A549 (cell line): Measurements from ENCODE around the gene PROSER3.

Experiments used
- BHLHE40 ChIP-seq: IDR thresholded peaks from 2 replicates; pipeline ENCODE4 v1.6.1; 2012; ENCODE audit warnings: low read depth, low read length, inconsistent platforms
- CBX2 ChIP-seq: fragments of 200-600 bp; sonication (generic); IDR thresholded peaks from 2 replicates; pipeline ENCODE4 v1.6.1; 2016; ENCODE audit warnings: low read depth, mild to moderate bottlenecking, borderline replicate concordance
- CEBPB ChIP-seq, 2 experiments: fragments of >200 bp in 1 of 2; sonication (Bioruptor Twin) in 1 of 2; formaldehyde crosslinking in 1 of 2; IDR thresholded peaks; 2 replicates each; pipeline ENCODE4 v1.6.1; 2012 to 2016
- EP300 ChIP-seq, 2 experiments: fragments of >200 bp; sonication (Bioruptor Twin); formaldehyde crosslinking; IDR thresholded peaks; 2 replicates in 1 of 2; 3 replicates in 1 of 2; pipeline ENCODE4 v1.6.1; 2016 to 2017
- MAFK ChIP-seq: fragments of 450-650 bp; IDR thresholded peaks from 2 replicates; pipeline ENCODE4 v1.6.1; 2014; ENCODE audit not compliant: partially characterized antibody
- MAZ ChIP-seq: fragments of 150-350 bp; IDR thresholded peaks from 2 replicates; pipeline ENCODE4 v1.6.1; 2014; ENCODE audit warnings: antibody characterized with exemption, low read depth, low read length, borderline replicate concordance
- PHF8 ChIP-seq: fragments of 200-600 bp; sonication (generic); IDR thresholded peaks from 2 replicates; pipeline ENCODE4 v1.6.1; 2016; ENCODE audit warnings: low read depth, mild to moderate bottlenecking, antibody characterized with exemption, moderate library complexity, borderline replicate concordance
- POLR2A ChIP-seq: IDR thresholded peaks from 2 replicates; pipeline ENCODE4 v1.6.1; 2012; ENCODE audit warnings: mild to moderate bottlenecking, low read length
- RAD21 ChIP-seq, 2 experiments: fragments of >200 bp in 1 of 2; sonication (Bioruptor Twin) in 1 of 2; formaldehyde crosslinking in 1 of 2; IDR thresholded peaks in 1 of 2; conservative IDR thresholded peaks in 1 of 2; 2 replicates in 1 of 2; 3 replicates in 1 of 2; pipeline ENCODE4 v1.6.1; 2012 to 2018; ENCODE audit warnings: inconsistent platforms in 1 of 2
- RFX5 ChIP-seq: fragments of 450-650 bp; IDR thresholded peaks from 2 replicates; pipeline ENCODE4 v1.7.1; 2014; ENCODE audit warnings: antibody characterized with exemption, mild to moderate bottlenecking, moderate library complexity
- RNF2 ChIP-seq: fragments of 200-600 bp; sonication (generic); IDR thresholded peaks from 2 replicates; pipeline ENCODE4 v1.6.1; 2016; ENCODE audit warnings: low read depth, mild to moderate bottlenecking, antibody characterized with exemption, moderate library complexity, borderline replicate concordance
- TF ChIP-seq, protein P1 (sequence below): fragments of >200 bp; sonication (Bioruptor Twin); formaldehyde crosslinking; IDR thresholded peaks from 3 replicates; pipeline ENCODE4 v1.5.1; 2016
- TF ChIP-seq, protein P2 (sequence below): IDR thresholded peaks from 2 replicates; pipeline ENCODE4 v1.6.1; 2012
- TF ChIP-seq, protein P3 (sequence below): fragments of 150-350 bp; IDR thresholded peaks from 2 replicates; pipeline ENCODE4 v1.6.1; 2014; ENCODE audit warnings: low read depth, mild to moderate bottlenecking, low read length

DNA sequence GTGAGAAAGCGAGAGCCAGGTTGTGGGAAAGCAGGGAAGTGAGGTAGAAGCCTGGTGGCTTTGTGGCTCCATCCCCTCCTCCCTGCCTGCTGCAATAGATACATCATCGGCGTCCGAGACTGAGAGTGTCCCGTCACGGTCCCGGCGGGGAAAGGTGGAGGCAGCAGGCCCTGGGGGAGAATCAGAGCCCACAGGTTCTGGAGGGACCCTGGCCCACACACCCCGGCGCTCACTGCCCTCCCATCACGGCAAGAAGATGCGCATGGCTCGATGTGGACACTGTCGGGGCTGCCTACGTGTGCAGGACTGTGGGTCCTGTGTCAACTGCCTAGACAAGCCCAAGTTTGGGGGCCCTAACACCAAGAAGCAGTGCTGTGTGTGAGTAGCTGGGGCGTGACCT lies 35.1 kb upstream of the PROSER3 start:
- TF ChIP-seq RFX5, result no peak
- TF ChIP-seq, protein P1, sequence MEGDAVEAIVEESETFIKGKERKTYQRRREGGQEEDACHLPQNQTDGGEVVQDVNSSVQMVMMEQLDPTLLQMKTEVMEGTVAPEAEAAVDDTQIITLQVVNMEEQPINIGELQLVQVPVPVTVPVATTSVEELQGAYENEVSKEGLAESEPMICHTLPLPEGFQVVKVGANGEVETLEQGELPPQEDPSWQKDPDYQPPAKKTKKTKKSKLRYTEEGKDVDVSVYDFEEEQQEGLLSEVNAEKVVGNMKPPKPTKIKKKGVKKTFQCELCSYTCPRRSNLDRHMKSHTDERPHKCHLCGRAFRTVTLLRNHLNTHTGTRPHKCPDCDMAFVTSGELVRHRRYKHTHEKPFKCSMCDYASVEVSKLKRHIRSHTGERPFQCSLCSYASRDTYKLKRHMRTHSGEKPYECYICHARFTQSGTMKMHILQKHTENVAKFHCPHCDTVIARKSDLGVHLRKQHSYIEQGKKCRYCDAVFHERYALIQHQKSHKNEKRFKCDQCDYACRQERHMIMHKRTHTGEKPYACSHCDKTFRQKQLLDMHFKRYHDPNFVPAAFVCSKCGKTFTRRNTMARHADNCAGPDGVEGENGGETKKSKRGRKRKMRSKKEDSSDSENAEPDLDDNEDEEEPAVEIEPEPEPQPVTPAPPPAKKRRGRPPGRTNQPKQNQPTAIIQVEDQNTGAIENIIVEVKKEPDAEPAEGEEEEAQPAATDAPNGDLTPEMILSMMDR, result no peak
- TF ChIP-seq CBX2, result no peak
- TF ChIP-seq POLR2A, result no peak
- TF ChIP-seq, protein P2, sequence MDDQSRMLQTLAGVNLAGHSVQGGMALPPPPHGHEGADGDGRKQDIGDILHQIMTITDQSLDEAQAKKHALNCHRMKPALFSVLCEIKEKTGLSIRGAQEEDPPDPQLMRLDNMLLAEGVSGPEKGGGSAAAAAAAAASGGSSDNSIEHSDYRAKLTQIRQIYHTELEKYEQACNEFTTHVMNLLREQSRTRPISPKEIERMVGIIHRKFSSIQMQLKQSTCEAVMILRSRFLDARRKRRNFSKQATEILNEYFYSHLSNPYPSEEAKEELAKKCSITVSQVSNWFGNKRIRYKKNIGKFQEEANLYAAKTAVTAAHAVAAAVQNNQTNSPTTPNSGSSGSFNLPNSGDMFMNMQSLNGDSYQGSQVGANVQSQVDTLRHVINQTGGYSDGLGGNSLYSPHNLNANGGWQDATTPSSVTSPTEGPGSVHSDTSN, result no peak
- no peak for TF ChIP-seq EP300 (IDR thresholded peaks at IDR 0.05)
- TF ChIP-seq CEBPB (IDR thresholded peaks at IDR 0.05), result no peak
- TF ChIP-seq RNF2, result no peak
- TF ChIP-seq MAZ, result no peak
- TF ChIP-seq, protein P3, sequence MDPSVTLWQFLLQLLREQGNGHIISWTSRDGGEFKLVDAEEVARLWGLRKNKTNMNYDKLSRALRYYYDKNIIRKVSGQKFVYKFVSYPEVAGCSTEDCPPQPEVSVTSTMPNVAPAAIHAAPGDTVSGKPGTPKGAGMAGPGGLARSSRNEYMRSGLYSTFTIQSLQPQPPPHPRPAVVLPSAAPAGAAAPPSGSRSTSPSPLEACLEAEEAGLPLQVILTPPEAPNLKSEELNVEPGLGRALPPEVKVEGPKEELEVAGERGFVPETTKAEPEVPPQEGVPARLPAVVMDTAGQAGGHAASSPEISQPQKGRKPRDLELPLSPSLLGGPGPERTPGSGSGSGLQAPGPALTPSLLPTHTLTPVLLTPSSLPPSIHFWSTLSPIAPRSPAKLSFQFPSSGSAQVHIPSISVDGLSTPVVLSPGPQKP, result no peak
- TF ChIP-seq RAD21 (conservative IDR thresholded peaks at IDR 0.05 in 1 of 2, IDR thresholded peaks at IDR 0.05 in 1 of 2), result no peak
- TF ChIP-seq PHF8, result no peak
- no peak for TF ChIP-seq MAFK
- no peak for TF ChIP-seq BHLHE40
